ENCODE data around the gene PLK3. TPM values are rescaled to one million over a fixed set of nuclear protein-coding genes. Genes with fewer than 3 reads are reported as not detected.

The PLK3 gene
- total RNA-seq (2011; cell fraction: chromatin; rRNA removed; ENCODE audit: low replicate concordance): 66.7 and 212 TPM in 2 replicates
- 133 and 170 TPM in 2 replicates for total RNA-seq (2011; cell fraction: nucleolus; rRNA removed)
- 70.2 and 84.7 TPM in 2 replicates for total RNA-seq (2011; cell fraction: nucleoplasm; rRNA removed)
- total RNA-seq (2014; rRNA removed) (15.3 and 17.4 TPM in 2 replicates), total RNA-seq (2014; rRNA removed; fragmentation: Illumina TruSeq; extraction: Trizol) (5.2 and 6.6 TPM in 2 replicates), total RNA-seq (2015; rRNA removed; fragmentation: Illumina TruSeq; extraction: Trizol) (5.8 and 7.7 TPM in 2 replicates), total RNA-seq (2021) (17.9 and 19.3 TPM in 2 replicates), polyA plus RNA-seq (2011; rRNA removed) (11.0 and 15.5 TPM in 2 replicates), polyA plus RNA-seq (2014; fragmentation: Illumina TruSeq; extraction: Trizol) (12.2 and 14.0 TPM in 2 replicates), polyA plus RNA-seq (2014; fragmentation: Nextera tagmentation; extraction: Ambion mirVana) (1 to 10 TPM in 1 of 2 experiments, under 1 TPM in 1; 0.52 to 1.9 TPM), polyA plus RNA-seq (2014; rRNA removed) (22.7 and 24.2 TPM in 2 replicates), polyA minus RNA-seq (2011; rRNA and poly(A)+ RNA removed) (5.5 and 7.4 TPM in 2 replicates), Bru-seq, nascent RNA (percentile 87 among the genes with signal in this experiment), BruChase-seq, experiment 1, labeled RNA remaining after a 2-hour chase (percentile 60 among the genes with signal in this experiment), BruChase-seq, experiment 2, labeled RNA remaining after a 6-hour chase (percentile 63 among the genes with signal in this experiment)
- polyA plus RNA-seq (2011; cell fraction: cytosol; rRNA removed): 14.0 and 19.5 TPM in 2 replicates
- 73.9 and 132 TPM in 2 replicates for polyA plus RNA-seq (2011; cell fraction: nucleus; rRNA removed)
- polyA plus RNA-seq (2012): 10.1 and 18.5 TPM in 2 replicates
- polyA minus RNA-seq (2011; cell fraction: cytosol; rRNA and poly(A)+ RNA removed): 7.5 and 8.9 TPM in 2 replicates
- polyA minus RNA-seq (2011; cell fraction: nucleus; rRNA and poly(A)+ RNA removed): 34.8 and 42.1 TPM in 2 replicates
- long read RNA-seq, experiment 1, transcript PLK3-201 (15 exons, 2,492 nt): major isoform, 12 of 32 reads
- long read RNA-seq, experiment 1, partial matches to known transcripts: 4 of 32 reads
- long read RNA-seq, experiment 1, other reads (novel, unspliced or antisense): 15 of 32 reads
- long read RNA-seq, experiment 2, partial matches to known transcripts: 1 of 6 reads
- long read RNA-seq, experiment 2, other reads (novel, unspliced or antisense): 2 of 6 reads
- long read RNA-seq, experiment 3, transcript PLK3-201 (15 exons, 2,492 nt): major isoform, 7 of 14 reads
- long read RNA-seq, experiment 3, partial matches to known transcripts: 3 of 14 reads
- long read RNA-seq, experiment 3, other reads (novel, unspliced or antisense): 4 of 14 reads

DNA sequence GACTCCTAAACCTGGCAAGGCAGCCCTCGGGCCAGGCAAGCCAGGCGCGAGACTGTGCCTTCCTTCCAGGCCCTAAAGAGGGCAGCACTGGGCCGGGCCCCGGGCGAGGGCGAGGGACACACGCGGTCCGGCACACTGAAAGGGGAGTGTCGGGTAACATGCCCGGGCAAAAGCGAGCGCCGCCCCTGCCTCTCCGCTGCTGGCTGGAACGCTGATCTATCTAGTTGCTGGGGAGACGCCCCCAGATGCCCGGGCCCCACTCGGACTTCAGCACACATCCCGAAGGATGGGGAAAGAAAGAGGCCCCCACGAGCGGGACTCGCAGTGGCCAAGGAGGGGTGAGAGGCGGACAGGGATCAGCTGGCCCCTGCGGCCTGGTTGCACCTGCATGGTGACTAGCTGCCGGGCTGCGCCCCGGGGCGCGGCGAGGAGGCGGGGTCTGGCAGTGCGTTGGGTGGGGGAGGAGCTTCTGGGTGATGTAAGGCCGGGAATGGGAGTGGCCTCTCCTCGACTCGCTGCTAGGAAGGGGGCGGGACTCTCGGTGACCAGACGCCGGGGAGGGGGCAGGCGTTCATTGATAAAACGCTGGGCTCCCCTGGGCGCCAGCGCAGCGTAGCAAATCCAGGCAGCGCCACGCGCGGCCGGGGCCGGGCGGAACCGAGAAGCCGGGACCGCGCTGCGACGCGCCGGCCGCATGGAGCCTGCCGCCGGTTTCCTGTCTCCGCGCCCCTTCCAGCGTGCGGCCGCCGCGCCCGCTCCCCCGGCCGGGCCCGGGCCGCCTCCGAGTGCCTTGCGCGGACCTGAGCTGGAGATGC is at the start of gene PLK3:
Gene PLK3, plus strand, starts transcription at position 608 of the 815 bp plus-strand sequence. Its CDS starts 87 bp downstream, at position 695.
- H3K79me2 ChIP-seq (ENCODE audit: control insufficient read depth, insufficient read depth, low read length): peaks cover 22% of the 10 kb centered on the region
- H3K9me3 ChIP-seq (replicated peaks; ENCODE audit: control insufficient read depth, insufficient read depth, low read depth, low read length): no peaks in the 10 kb centered on the region
- DNase-seq (ENCODE audit: extremely low read depth in 1 of 4, low spot score in 3 of 4) (peak; percentile 92 to 99 (median 96)), FAIRE-seq (peak; percentile 99), ATAC-seq (peak; percentile 93)
- in situ Hi-C loops (cut with MboI): loop anchor here (10.0 kb wide), 2 partner anchors 505 to 695 kb away; partner anchors contain the start of gene TESK2
- intact Hi-C loops (cut with micrococcal nuclease): loop anchor here (2.0 to 10.0 kb wide), 2 partner anchors 19 to 165 kb away; no protein-coding TSS in a partner anchor
- WGBS (ENCODE audit: insufficient coverage, low coverage, missing lambda C conversion rate): under 1% methylated on average over 74 of the region's 79 CpGs
- H3K9me1 ChIP-seq (ENCODE audit: control insufficient read depth, insufficient read depth, low read length): peaks cover 5% of the 10 kb centered on the region
- H3K27ac ChIP-seq (ENCODE audit: extremely low read depth, low read depth, low read length): peak within 1 kb of the TSS; percentile 69
- H3K4me1 ChIP-seq (replicated peaks in 1 of 2; ENCODE audit: control insufficient read depth in 2 of 2, insufficient read depth in 2 of 2, low read length in 2 of 2): peaks cover 23 to 53% of the 10 kb centered on the region in 2 experiments
- no peaks in the 10 kb centered on the region; a peak in 1 of 5 replicates for H3K27me3 ChIP-seq (ENCODE audit: control insufficient read depth in 2 of 2, insufficient read depth in 2 of 2, low read length in 2 of 2)
- peak within 1 kb of the TSS; percentile 63 to 94 for H3K9ac ChIP-seq (ENCODE audit: insufficient read depth in 1 of 2, low read depth in 2 of 2, low read length in 2 of 2)
- ChIA-PET POLR2A (interaction anchor here (0.6 to 16.9 kb wide), 20 partner anchors 9 to 784 kb away, joined by 3 to 594 read pairs (median 4); partner anchors contain the start of genes BEST4, BTBD19, MUTYH and RPS8), CTCF (ENCODE audit: low intra/inter-chr PET ratio) (interaction anchor here (0.6 kb wide), 1 partner anchor 16 kb away, joined by 3 read pairs; no protein-coding TSS in a partner anchor)
- peak within 1 kb of the TSS; percentile 77 for H3K4me3 ChIP-seq
- H3K4me2 ChIP-seq (ENCODE audit: insufficient read depth, low read length): peak within 1 kb of the TSS; percentile 84
- TSS peak; percentile 70 for BruUV-seq (replicated peaks)
- no peaks in the 10 kb centered on the region for H4K20me1 ChIP-seq (replicated peaks; ENCODE audit: control insufficient read depth, insufficient read depth, low read length)
- H3K36me3 ChIP-seq (ENCODE audit: control insufficient read depth, insufficient read depth, low read length): peaks cover 31% of the 10 kb centered on the region
- peak within 1 kb of the TSS; percentile 98 for H2AFZ ChIP-seq (ENCODE audit: low read depth, low read length)
- TF ChIP-seq FOXA3 (CRISPR knock-in tag; conservative IDR thresholded peaks at IDR 0.05 in 1 of 2, IDR thresholded peaks at IDR 0.05 in 1 of 2): peak in 1 of 2 experiments; percentile 38; a peak in 1 of 4 replicates
- TF ChIP-seq, protein P1, sequence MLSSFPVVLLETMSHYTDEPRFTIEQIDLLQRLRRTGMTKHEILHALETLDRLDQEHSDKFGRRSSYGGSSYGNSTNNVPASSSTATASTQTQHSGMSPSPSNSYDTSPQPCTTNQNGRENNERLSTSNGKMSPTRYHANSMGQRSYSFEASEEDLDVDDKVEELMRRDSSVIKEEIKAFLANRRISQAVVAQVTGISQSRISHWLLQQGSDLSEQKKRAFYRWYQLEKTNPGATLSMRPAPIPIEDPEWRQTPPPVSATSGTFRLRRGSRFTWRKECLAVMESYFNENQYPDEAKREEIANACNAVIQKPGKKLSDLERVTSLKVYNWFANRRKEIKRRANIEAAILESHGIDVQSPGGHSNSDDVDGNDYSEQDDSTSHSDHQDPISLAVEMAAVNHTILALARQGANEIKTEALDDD (IDR thresholded peaks at IDR 0.05): peak; percentile 79; the same call in 1 of the 2 replicates
- TF ChIP-seq NRF1 (conservative IDR thresholded peaks at IDR 0.05 in 1 of 2, IDR thresholded peaks at IDR 0.05 in 1 of 2): peak; percentile 84 to 85
- TF ChIP-seq, protein P2, sequence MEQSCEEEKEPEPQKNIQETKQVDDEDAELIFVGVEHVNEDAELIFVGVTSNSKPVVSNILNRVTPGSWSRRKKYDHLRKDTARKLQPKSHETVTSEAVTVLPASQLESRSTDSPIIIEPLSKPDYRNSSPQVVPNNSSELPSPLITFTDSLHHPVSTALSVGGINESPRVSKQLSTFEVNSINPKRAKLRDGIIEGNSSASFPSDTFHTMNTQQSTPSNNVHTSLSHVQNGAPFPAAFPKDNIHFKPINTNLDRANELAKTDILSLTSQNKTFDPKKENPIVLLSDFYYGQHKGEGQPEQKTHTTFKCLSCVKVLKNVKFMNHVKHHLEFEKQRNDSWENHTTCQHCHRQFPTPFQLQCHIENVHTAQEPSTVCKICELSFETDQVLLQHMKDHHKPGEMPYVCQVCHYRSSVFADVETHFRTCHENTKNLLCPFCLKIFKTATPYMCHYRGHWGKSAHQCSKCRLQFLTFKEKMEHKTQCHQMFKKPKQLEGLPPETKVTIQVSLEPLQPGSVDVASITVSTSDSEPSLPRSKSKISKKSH (CRISPR knock-in tag; IDR thresholded peaks at IDR 0.05): no peak
- peak in 1 of 2 experiments; percentile 52; a peak in 2 of 4 replicates for TF ChIP-seq SRF (CRISPR knock-in tag; IDR thresholded peaks at IDR 0.05)
- 0 out of 2 replicates have a peak, but pooled peaks have one; percentile 27 for TF ChIP-seq ZNF707 (CRISPR knock-in tag; conservative IDR thresholded peaks at IDR 0.05)
- no peak for TF ChIP-seq ZSCAN29 (IDR thresholded peaks at IDR 0.05)
- TF ChIP-seq, protein P3, sequence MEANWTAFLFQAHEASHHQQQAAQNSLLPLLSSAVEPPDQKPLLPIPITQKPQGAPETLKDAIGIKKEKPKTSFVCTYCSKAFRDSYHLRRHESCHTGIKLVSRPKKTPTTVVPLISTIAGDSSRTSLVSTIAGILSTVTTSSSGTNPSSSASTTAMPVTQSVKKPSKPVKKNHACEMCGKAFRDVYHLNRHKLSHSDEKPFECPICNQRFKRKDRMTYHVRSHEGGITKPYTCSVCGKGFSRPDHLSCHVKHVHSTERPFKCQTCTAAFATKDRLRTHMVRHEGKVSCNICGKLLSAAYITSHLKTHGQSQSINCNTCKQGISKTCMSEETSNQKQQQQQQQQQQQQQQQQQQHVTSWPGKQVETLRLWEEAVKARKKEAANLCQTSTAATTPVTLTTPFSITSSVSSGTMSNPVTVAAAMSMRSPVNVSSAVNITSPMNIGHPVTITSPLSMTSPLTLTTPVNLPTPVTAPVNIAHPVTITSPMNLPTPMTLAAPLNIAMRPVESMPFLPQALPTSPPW (CRISPR knock-in tag; IDR thresholded peaks at IDR 0.05): peak; percentile 92
- TF ChIP-seq RBM14 (IDR thresholded peaks at IDR 0.05; ENCODE audit: borderline replicate concordance, insufficient read depth, low read depth, low read length): 0 out of 2 replicates have a peak, but pooled peaks have one; percentile 14
- TF ChIP-seq BRD4 (IDR thresholded peaks at IDR 0.05): no peak
